ENCODE measurements around the gene LAG3.

Gene LAG3

GRCh38 chr12:6824085-6824775 is 51.9 kb downstream of the LAG3 start:
- no peak for DNase-seq (ENCODE audit: low spot score)

DNA sequence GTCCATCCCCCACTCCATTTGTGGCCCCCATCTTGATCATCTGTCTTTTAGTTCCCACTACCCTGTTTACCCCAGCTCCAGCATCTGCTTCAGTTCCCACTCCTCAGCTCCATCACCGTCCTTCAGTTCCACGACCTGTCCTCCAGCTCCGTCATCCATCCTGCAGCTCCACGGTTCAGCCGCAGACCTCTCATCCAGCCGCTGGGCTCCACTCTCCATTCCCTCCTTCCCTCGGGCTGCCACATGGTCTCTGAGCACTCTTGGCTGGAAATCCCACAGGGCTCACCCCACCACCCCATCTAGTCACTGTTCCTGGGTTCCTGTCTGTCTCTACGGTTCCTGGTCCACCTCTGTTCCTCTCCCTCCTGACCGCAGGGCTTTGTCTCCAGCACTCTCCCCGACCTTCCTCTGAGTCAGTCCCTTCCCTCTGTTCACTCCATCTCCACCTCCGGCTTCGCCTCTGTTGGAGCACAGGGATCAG is 52.6 kb downstream of the LAG3 start:
- DNase-seq (ENCODE audit: low spot score): no peak

DNA sequence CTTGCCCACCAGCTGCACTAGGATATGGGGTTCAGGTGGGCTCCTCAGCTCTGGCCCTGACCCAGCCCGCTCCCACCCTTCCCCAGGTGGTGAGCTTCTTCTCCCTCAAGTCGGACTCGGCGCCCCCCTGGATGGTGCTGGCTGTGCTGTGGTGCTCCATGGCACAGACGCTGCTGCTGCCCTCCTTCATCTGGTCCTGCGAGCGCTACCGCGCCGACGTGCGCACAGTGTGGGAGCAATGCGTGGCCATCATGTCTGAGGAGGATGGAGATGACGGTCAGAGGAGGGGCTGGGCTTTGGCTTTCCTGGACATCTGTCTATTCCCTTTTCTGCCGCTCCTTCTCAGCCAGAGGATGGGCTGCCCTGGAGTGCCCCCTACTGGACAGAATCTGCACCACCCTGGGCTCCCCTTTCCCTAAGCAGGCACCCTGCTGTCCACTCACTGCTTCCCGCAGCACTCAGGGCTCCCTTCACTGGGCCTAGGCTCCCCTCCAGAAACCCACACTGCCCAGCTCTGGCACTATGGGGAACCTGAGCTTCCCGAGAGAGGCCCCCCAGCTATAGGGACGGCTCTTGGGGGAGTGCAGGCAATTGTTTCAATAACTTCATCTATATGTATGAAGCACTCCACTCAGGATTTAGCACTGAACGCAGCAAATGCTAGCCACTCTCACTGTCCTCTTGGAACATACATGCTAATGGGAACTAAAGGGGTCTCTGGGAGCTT is 53.2 kb downstream of the LAG3 start:
- DNase-seq (ENCODE audit: low spot score): peak; percentile 80

GRCh38 chr12:6826125-6826733 is 53.9 kb downstream of the LAG3 start:
- no peak for DNase-seq (ENCODE audit: low spot score)

DNA sequence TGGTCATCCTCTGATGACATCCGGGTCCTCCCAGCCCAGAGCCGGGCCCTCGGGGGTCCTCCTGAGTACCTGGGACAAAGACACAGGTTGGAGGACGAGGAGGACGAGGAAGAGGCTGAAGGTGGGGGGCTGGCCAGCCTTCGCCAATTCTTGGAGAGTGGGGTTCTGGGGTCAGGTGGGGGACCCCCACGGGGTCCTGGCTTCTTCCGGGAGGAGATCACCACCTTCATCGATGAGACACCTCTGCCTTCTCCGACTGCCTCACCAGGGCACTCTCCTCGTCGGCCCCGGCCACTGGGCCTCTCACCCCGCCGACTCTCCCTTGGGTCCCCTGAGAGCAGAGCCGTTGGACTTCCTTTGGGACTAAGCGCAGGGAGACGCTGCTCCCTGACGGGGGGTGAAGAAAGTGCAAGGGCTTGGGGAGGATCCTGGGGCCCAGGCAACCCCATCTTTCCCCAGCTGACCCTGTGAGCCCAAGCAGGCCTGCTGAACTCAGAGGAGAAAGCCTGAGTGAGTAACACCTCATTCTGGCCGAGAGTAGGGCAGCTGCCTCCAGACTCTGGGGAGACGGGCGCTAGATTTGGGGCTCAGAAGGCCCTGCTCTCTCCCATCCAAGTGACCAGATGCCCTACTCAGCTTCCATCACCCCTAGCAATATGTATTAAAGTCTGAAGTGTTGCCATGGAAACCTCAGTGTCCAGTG is 54.6 kb downstream of the LAG3 start:
- DNase-seq (ENCODE audit: low spot score): no peak

GRCh38 chr12:6827437-6827911 is 55.2 kb downstream of the LAG3 start:
- DNase-seq (ENCODE audit: low spot score): peak; percentile 17
